Trophoblast cell (in vitro differentiated cells and primary cell): Measurements from ENCODE around the gene LAP3.

Experiments
- DNase-seq, 2 donors: peaks; one replicate each; pipeline ENCODE4 v3.0.0-alpha.2; 2016
- H2AFZ ChIP-seq: 2 replicates; pipeline ENCODE4 v1.6.1; 2013; ENCODE audit warnings: low read length, moderate library complexity, mild to moderate bottlenecking; ENCODE audit not compliant: insufficient read depth, poor library complexity
- H2AK5ac ChIP-seq: 2 replicates; pipeline ENCODE4 v1.6.1; 2013; ENCODE audit warnings: mild to moderate bottlenecking, low read length
- H2BK120ac ChIP-seq: 2 replicates; pipeline ENCODE4 v1.6.1; 2013; ENCODE audit warnings: low read length, mild to moderate bottlenecking, moderate library complexity; ENCODE audit not compliant: insufficient read depth, poor library complexity
- H2BK12ac ChIP-seq: 2 replicates; pipeline ENCODE4 v1.6.1; 2013; ENCODE audit warnings: mild to moderate bottlenecking, low read length, moderate library complexity
- H2BK5ac ChIP-seq: 2 replicates; pipeline ENCODE4 v1.6.1; 2013; ENCODE audit warnings: low read length, low read depth, moderate library complexity, mild to moderate bottlenecking; ENCODE audit not compliant: poor library complexity
- H3K14ac ChIP-seq: 2 replicates; pipeline ENCODE4 v1.6.1; 2013; ENCODE audit warnings: mild to moderate bottlenecking, low read length
- H3K18ac ChIP-seq: 2 replicates; pipeline ENCODE4 v1.6.1; 2013; ENCODE audit warnings: mild to moderate bottlenecking, low read length
- H3K23ac ChIP-seq: 2 replicates; pipeline ENCODE4 v1.6.1; 2013; ENCODE audit warnings: low read length
- H3K27ac ChIP-seq: 2 replicates; pipeline ENCODE4 v1.5.1; 2013; ENCODE audit warnings: low read depth, mild to moderate bottlenecking, inconsistent platforms, low read length, moderate library complexity
- H3K27me3 ChIP-seq: 2 replicates; pipeline ENCODE4 v1.6.1; 2013; ENCODE audit warnings: inconsistent platforms, mild to moderate bottlenecking, low read length, moderate library complexity; ENCODE audit not compliant: insufficient read depth
- H3K36me3 ChIP-seq, 2 experiments: 1 replicate in 1 of 2; 2 replicates in 1 of 2; pipeline ENCODE4 v1.6.1; 2013; ENCODE audit warnings: low read length in 2 of 2, mild to moderate bottlenecking in 2 of 2, moderate library complexity in 1 of 2; ENCODE audit not compliant: insufficient read depth in 2 of 2, control insufficient read depth in 1 of 2
- H3K4ac ChIP-seq: 2 replicates; pipeline ENCODE4 v1.6.1; 2013; ENCODE audit warnings: low read depth, mild to moderate bottlenecking, low read length, moderate library complexity
- H3K4me1 ChIP-seq, 2 experiments: 1 replicate in 1 of 2; 2 replicates in 1 of 2; pipeline ENCODE4 v1.6.1; 2013; ENCODE audit warnings: low read length in 2 of 2, mild to moderate bottlenecking in 2 of 2, moderate library complexity in 1 of 2; ENCODE audit not compliant: insufficient read depth in 2 of 2, control insufficient read depth in 1 of 2
- H3K4me2 ChIP-seq: 2 replicates; pipeline ENCODE4 v1.6.1; 2013; ENCODE audit warnings: inconsistent platforms, mild to moderate bottlenecking, low read length, moderate library complexity
- H3K4me3 ChIP-seq: 2 replicates; pipeline ENCODE4 v1.5.1; 2013; ENCODE audit warnings: mild to moderate bottlenecking, low read depth, low read length, inconsistent platforms
- H3K79me1 ChIP-seq: one replicate; pipeline ENCODE4 v1.6.1; 2013; ENCODE audit warnings: low read length
- H3K79me2 ChIP-seq: 2 replicates; pipeline ENCODE4 v1.6.1; 2013; ENCODE audit warnings: low read length, mild to moderate bottlenecking; ENCODE audit not compliant: control insufficient read depth, insufficient read depth, poor library complexity
- H3K9ac ChIP-seq: 2 replicates; pipeline ENCODE4 v1.6.1; 2013; ENCODE audit warnings: mild to moderate bottlenecking, low read length
- H3K9me3 ChIP-seq: 2 replicates; pipeline ENCODE4 v1.6.1; 2013; ENCODE audit warnings: low read depth, mild to moderate bottlenecking, control low read depth, inconsistent platforms, low read length; ENCODE audit not compliant: insufficient read depth
- H4K12ac ChIP-seq: 2 replicates; pipeline ENCODE4 v1.6.1; 2013; ENCODE audit warnings: low read depth, mild to moderate bottlenecking, low read length, moderate library complexity
- H4K8ac ChIP-seq: 2 replicates; pipeline ENCODE4 v1.6.1; 2013; ENCODE audit warnings: low read depth, mild to moderate bottlenecking, low read length, moderate library complexity
- H4K91ac ChIP-seq: one replicate; pipeline ENCODE4 v1.6.1; 2013; ENCODE audit warnings: low read depth, mild to moderate bottlenecking, low read length, moderate library complexity
- WGBS: extraction: QIAGEN DNeasy Blood & Tissue Kit; methylation state at CpG from one replicate; pipeline ENCODE4 v1.1.7; 2013; ENCODE audit warnings: missing lambda C conversion rate; ENCODE audit not compliant: insufficient read length, insufficient coverage; ENCODE audit errors: extremely low coverage; 5-methylcytosine and 5-hydroxymethylcytosine counted together

LAP3 gene

DNA sequence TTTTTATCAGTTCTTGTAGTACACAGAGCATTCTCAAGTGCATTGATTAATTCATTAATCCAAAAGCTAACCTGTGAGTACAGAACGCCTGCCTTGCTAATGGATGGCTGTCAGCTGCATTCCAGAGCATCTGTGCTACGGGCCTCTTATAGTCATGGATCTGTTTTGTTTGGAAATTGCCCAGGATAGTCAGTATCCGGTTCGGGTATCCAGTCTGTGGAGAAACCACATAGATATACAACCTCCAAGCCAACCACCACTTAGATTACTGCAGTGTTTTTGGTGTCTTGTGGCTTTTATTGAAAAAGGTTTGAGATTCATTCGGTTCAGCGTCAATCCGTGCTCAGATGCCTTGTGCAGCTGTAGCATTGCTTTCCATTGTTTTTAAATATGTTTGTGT lies 4.0 kb downstream of the LAP3 start:
- Histone ChIP-seq H4K12ac (no peak overlapping the region), H3K9me3 (no peaks in the 10 kb centered on the region), H3K4me3 (no peak overlapping the region), H3K4me2 (no peak overlapping the region), H4K8ac (no peak overlapping the region), H3K27ac (no peak overlapping the region), H2BK12ac (no peak overlapping the region), H4K91ac (no peak overlapping the region), H2AK5ac (no peak overlapping the region), H3K23ac (no peak overlapping the region), H3K18ac (no peak overlapping the region), H2BK120ac (no peak overlapping the region), H3K27me3 (no peaks in the 10 kb centered on the region), H3K14ac (no peak overlapping the region), H3K4ac (no peak overlapping the region), H3K4me1 (peaks cover 6 to 7% of the 10 kb centered on the region in 2 experiments), H3K9ac (no peak overlapping the region), H2BK5ac (no peak overlapping the region), H3K79me2 (peaks cover 5% of the 10 kb centered on the region), H3K36me3 (peaks cover 23 to 33% of the 10 kb centered on the region in 2 experiments), H2AFZ (no peak overlapping the region), H3K79me1 (peaks cover 7% of the 10 kb centered on the region)
- no peak for DNase-seq
- no CpG with 5 or more reads among the region's 7 CpGs for WGBS

DNA sequence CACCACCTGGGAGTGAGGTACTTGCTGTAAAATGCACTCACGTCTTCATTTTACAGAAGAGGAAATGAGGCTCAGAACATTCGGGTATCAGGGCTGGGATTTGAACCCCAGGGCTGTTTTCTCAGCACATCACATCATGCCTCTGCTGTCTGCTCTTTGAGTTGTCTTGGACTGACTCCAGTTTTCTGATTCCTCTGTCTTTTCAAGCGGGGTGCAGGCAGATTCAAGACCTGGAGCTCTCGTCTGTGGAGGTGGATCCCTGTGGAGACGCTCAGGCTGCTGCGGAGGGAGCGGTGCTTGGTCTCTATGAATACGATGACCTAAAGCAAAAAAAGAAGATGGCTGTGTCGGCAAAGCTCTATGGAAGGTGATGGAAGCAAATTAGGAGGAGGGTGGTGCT lies 6.3 kb downstream of the LAP3 start:
- H2AK5ac ChIP-seq: no peak overlapping the region
- H3K27me3 ChIP-seq: no peaks in the 10 kb centered on the region
- H3K4me1 ChIP-seq: peaks cover 1% of the 10 kb centered on the region in 2 experiments
- no peak overlapping the region for H2BK12ac ChIP-seq
- H2BK120ac ChIP-seq: no peak overlapping the region
- no peak overlapping the region for H3K18ac ChIP-seq
- no peak overlapping the region for H3K14ac ChIP-seq
- H4K12ac ChIP-seq: no peak overlapping the region
- no peak overlapping the region for H4K91ac ChIP-seq
- H3K9ac ChIP-seq: no peak overlapping the region
- no peak overlapping the region for H3K4me2 ChIP-seq
- H2AFZ ChIP-seq: no peak overlapping the region
- H2BK5ac ChIP-seq: no peak overlapping the region
- no peaks in the 10 kb centered on the region for H3K9me3 ChIP-seq
- H4K8ac ChIP-seq: no peak overlapping the region
- no peak overlapping the region for H3K23ac ChIP-seq
- H3K4ac ChIP-seq: no peak overlapping the region
- WGBS: no CpG with 5 or more reads among the region's 9 CpGs
- no peaks in the 10 kb centered on the region for H3K79me2 ChIP-seq
- peaks cover 27 to 39% of the 10 kb centered on the region in 2 experiments for H3K36me3 ChIP-seq
- no peaks in the 10 kb centered on the region for H3K79me1 ChIP-seq
- H3K4me3 ChIP-seq: no peak overlapping the region
- H3K27ac ChIP-seq: no peak overlapping the region
- DNase-seq: no peak

DNA sequence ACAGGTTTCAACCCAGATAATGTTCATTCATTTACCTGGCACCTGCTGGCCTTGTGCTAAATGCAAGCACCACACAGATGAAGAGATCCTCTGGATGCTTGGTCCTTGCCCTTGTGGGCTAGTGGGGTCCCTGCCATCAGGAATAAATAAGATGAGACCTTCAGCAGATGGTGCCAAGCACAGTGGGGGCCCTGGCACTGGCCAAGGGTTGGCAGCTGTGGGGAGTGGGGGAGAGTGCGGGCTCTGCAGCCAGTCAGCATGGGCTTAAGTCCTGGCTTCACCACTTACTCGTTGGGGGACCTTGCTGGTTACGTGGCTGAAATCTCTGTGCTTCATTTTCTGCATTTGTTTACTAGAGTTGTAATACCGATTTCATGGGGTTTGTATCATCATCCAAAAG lies 6.9 kb downstream of the LAP3 start:
- Histone ChIP-seq H4K8ac (no peak overlapping the region), H3K4me3 (no peak overlapping the region), H3K27ac (no peak overlapping the region), H3K27me3 (no peaks in the 10 kb centered on the region), H2BK120ac (no peak overlapping the region), H3K9me3 (no peaks in the 10 kb centered on the region), H2BK12ac (no peak overlapping the region), H3K4me2 (no peak overlapping the region), H4K12ac (no peak overlapping the region), H2AFZ (no peak overlapping the region), H3K79me1 (no peaks in the 10 kb centered on the region), H3K18ac (no peak overlapping the region), H2BK5ac (no peak overlapping the region), H3K36me3 (peaks cover 29 to 41% of the 10 kb centered on the region in 2 experiments), H3K14ac (no peak overlapping the region), H3K4me1 (no peaks in the 10 kb centered on the region), H3K9ac (no peak overlapping the region), H4K91ac (no peak overlapping the region), H3K79me2 (no peaks in the 10 kb centered on the region), H3K4ac (no peak overlapping the region), H3K23ac (no peak overlapping the region), H2AK5ac (no peak overlapping the region)
- no peak for DNase-seq
- no CpG with 5 or more reads among the region's 4 CpGs for WGBS

DNA sequence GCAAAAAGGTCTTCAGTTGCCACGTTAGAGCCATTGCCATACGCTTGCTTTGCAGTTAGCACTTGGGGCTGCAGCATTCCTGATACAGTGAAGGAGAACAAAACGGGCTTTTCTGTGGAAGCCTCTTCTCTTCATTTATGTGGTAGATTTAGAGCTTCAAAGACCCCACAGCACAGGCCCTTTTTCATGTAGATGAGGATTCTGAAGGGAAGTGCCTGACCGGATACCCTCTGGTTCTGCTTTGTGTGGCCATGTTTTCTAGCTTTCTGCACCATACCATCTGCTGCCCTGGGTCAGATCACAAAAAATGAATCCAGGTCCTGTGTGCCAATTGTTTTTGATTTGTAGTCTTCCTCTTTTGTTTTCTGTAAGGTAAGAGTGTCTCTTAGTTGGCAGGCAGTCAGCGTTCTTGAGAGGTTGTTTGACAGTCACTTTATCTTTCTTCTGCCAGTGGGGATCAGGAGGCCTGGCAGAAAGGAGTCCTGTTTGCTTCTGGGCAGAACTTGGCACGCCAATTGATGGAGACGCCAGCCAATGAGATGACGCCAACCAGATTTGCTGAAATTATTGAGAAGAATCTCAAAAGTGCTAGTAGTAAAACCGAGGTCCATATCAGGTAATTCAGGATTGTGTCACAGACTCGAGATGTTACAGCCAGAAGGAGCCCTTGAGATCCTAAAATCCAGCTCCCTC lies 7.7 kb downstream of the LAP3 start:
- H3K27me3 ChIP-seq: no peaks in the 10 kb centered on the region
- no peak overlapping the region for H2BK5ac ChIP-seq
- no peak overlapping the region for H3K18ac ChIP-seq
- H3K9ac ChIP-seq: no peak overlapping the region
- no peak overlapping the region for H3K27ac ChIP-seq
- H3K36me3 ChIP-seq: peaks cover 30 to 43% of the 10 kb centered on the region in 2 experiments
- H3K23ac ChIP-seq: no peak overlapping the region
- H2BK120ac ChIP-seq: no peak overlapping the region
- no peak overlapping the region for H2BK12ac ChIP-seq
- no peak for DNase-seq
- H4K12ac ChIP-seq: no peak overlapping the region
- H3K14ac ChIP-seq: no peak overlapping the region
- H3K79me2 ChIP-seq: no peaks in the 10 kb centered on the region
- H3K4ac ChIP-seq: no peak overlapping the region
- no peak overlapping the region for H4K8ac ChIP-seq
- no CpG with 5 or more reads among the region's 10 CpGs for WGBS
- H3K4me1 ChIP-seq: no peaks in the 10 kb centered on the region
- H3K4me2 ChIP-seq: no peak overlapping the region
- no peaks in the 10 kb centered on the region for H3K9me3 ChIP-seq
- no peak overlapping the region for H2AK5ac ChIP-seq
- no peak overlapping the region for H4K91ac ChIP-seq
- H3K79me1 ChIP-seq: no peaks in the 10 kb centered on the region
- no peak overlapping the region for H2AFZ ChIP-seq
- no peak overlapping the region for H3K4me3 ChIP-seq
